GM18868 (cell line): Measurements from ENCODE around the gene FOCAD.
"Not testable (repeated sequence)": the region's sequence is repeated elsewhere in the genome, so short reads cannot be mapped to it uniquely, and the experiment has no call there.

Source experiments
- ATAC-seq: cut with Tn5 transposase; IDR thresholded peaks from one replicate; pipeline ENCODE4 v1.9.1; 2021; ENCODE audit warnings: mild to moderate bottlenecking, moderate library complexity; ENCODE audit not compliant: unreplicated experiment

The FOCAD gene

GRCh38 chr9:20945856-20946255 is 261.8 kb downstream of the FOCAD start:
- no peak for ATAC-seq

- ATAC-seq, result no peak
Observed at GRCh38 chr9:20948703-20949102, 264.6 kb downstream of the FOCAD start.

- ATAC-seq, result no peak
Observed at GRCh38 chr9:20950707-20951106, 266.6 kb downstream of the FOCAD start.

GRCh38 chr9:20962536-20963225 is 278.6 kb downstream of the FOCAD start:
- ATAC-seq, result no peak

GRCh38 chr9:20972684-20973083 is 288.6 kb downstream of the FOCAD start:
- no peak for ATAC-seq

GRCh38 chr9:20973246-20973947 is 289.3 kb downstream of the FOCAD start:
- ATAC-seq, result not testable (repeated sequence)

- not testable (repeated sequence) for ATAC-seq
Observed at GRCh38 chr9:20974191-20974938, 290.3 kb downstream of the FOCAD start.

GRCh38 chr9:20978249-20978648 is 294.2 kb downstream of the FOCAD start:
- ATAC-seq, result no peak

- peak; percentile 82 for ATAC-seq
Observed at GRCh38 chr9:20980832-20981455, 296.9 kb downstream of the FOCAD start.

- ATAC-seq, result no peak
Observed at GRCh38 chr9:20981486-20981885, 297.4 kb downstream of the FOCAD start.

GRCh38 chr9:20984506-20984905 is 300.4 kb downstream of the FOCAD start:
- ATAC-seq, result no peak

- no peak for ATAC-seq
Observed at GRCh38 chr9:20985851-20986600, 302.0 kb downstream of the FOCAD start.

- ATAC-seq, result no peak
Observed at GRCh38 chr9:20987521-20987920, 303.5 kb downstream of the FOCAD start.

GRCh38 chr9:20988061-20988460 is 304.0 kb downstream of the FOCAD start:
- ATAC-seq, result peak; percentile 46

- ATAC-seq, result peak; percentile 74
Observed at GRCh38 chr9:20988671-20989315, 304.7 kb downstream of the FOCAD start.

- no peak for ATAC-seq
Observed at GRCh38 chr9:20989923-20990341, 305.9 kb downstream of the FOCAD start.

GRCh38 chr9:20990867-20991266 is 306.8 kb downstream of the FOCAD start:
- ATAC-seq, result no peak

- no peak for ATAC-seq
Observed at GRCh38 chr9:20994486-20994885, 310.4 kb downstream of the FOCAD start.

- no peak for ATAC-seq
Observed at GRCh38 chr9:20995616-20996015, 311.6 kb downstream of the FOCAD start.

GRCh38 chr9:20996809-20997208 is 312.8 kb downstream of the FOCAD start:
- ATAC-seq, result peak; percentile 51
